HG03045 (cell line): ENCODE measurements around the gene LRPAP1.

Experiments used
- ATAC-seq: cut with Tn5 transposase; IDR thresholded peaks from one replicate; pipeline ENCODE4 v1.9.1; 2021; ENCODE audit warnings: mild to moderate bottlenecking, moderate library complexity; ENCODE audit not compliant: unreplicated experiment

LRPAP1 gene

GRCh38 chr4:3501825-3502425 lies 30.3 kb downstream of the LRPAP1 start:
- no peak for ATAC-seq

GRCh38 chr4:3501126-3501824 lies 30.9 kb downstream of the LRPAP1 start:
- no peak for ATAC-seq

GRCh38 chr4:3500634-3501101 lies 31.6 kb downstream of the LRPAP1 start:
- ATAC-seq, result no peak

- no peak for ATAC-seq
Observed at GRCh38 chr4:3500111-3500510, 32.1 kb downstream of the LRPAP1 start.

GRCh38 chr4:3499710-3500109 lies 32.5 kb downstream of the LRPAP1 start:
- no peak for ATAC-seq

GRCh38 chr4:3498901-3499510 lies 33.2 kb downstream of the LRPAP1 start:
- ATAC-seq, result no peak

- no peak for ATAC-seq
Observed at GRCh38 chr4:3498407-3498806, 33.8 kb downstream of the LRPAP1 start.

- no peak for ATAC-seq
Observed at GRCh38 chr4:3497523-3498389, 34.5 kb downstream of the LRPAP1 start.

- ATAC-seq, result no peak
Observed at GRCh38 chr4:3497095-3497494, 35.1 kb downstream of the LRPAP1 start.

- no peak for ATAC-seq
Observed at GRCh38 chr4:3496021-3496420, 36.2 kb downstream of the LRPAP1 start.

- ATAC-seq, result no peak
Observed at GRCh38 chr4:3495204-3495975, 36.8 kb downstream of the LRPAP1 start.

- no peak for ATAC-seq
Observed at GRCh38 chr4:3494462-3494871, 37.8 kb downstream of the LRPAP1 start.

GRCh38 chr4:3493720-3494461 lies 38.3 kb downstream of the LRPAP1 start:
- ATAC-seq, result no peak

GRCh38 chr4:3492741-3493719 lies 39.2 kb downstream of the LRPAP1 start:
- no peak for ATAC-seq

GRCh38 chr4:3491681-3492405 lies 40.4 kb downstream of the LRPAP1 start:
- no peak for ATAC-seq

- ATAC-seq, result no peak
Observed at GRCh38 chr4:3489451-3489962, 42.7 kb downstream of the LRPAP1 start.

- no peak for ATAC-seq
Observed at GRCh38 chr4:3488820-3489219, 43.4 kb downstream of the LRPAP1 start.

- ATAC-seq, result no peak
Observed at GRCh38 chr4:3487861-3488260, 44.4 kb downstream of the LRPAP1 start.
